Subcutaneous abdominal adipose tissue (tissue), 5 donors: Measurements from ENCODE around the gene OPALIN.

Source experiments
- H3K27ac ChIP-seq: one replicate; pipeline ENCODE4 v1.7.0; 2013; ENCODE audit warnings: low read depth, mild to moderate bottlenecking, inconsistent platforms, low read length, moderate library complexity
- H3K27me3 ChIP-seq, 5 donors: one replicate each; pipeline ENCODE4 v1.7.0; 2013; ENCODE audit warnings: low read length in 5 of 5, inconsistent platforms in 1 of 5; ENCODE audit not compliant: control insufficient read depth in 5 of 5, insufficient read depth in 4 of 5
- H3K36me3 ChIP-seq, 5 donors: one replicate each; pipeline ENCODE4 v1.7.0; 2013; ENCODE audit warnings: low read length in 5 of 5; ENCODE audit not compliant: control insufficient read depth in 5 of 5, insufficient read depth in 5 of 5
- H3K4me1 ChIP-seq, 5 donors: one replicate each; pipeline ENCODE4 v1.7.0; 2013; ENCODE audit warnings: low read length in 5 of 5, mild to moderate bottlenecking in 3 of 5, moderate library complexity in 1 of 5; ENCODE audit not compliant: control insufficient read depth in 5 of 5, insufficient read depth in 5 of 5
- H3K4me3 ChIP-seq, 5 donors: one replicate each; pipeline ENCODE4 v1.7.0; 2013; ENCODE audit warnings: low read length in 5 of 5, low read depth in 1 of 5
- H3K9ac ChIP-seq, 5 donors: one replicate each; pipeline ENCODE4 v1.7.0; 2013; ENCODE audit warnings: low read length in 5 of 5, mild to moderate bottlenecking in 4 of 5, moderate library complexity in 3 of 5
- H3K9me3 ChIP-seq, 5 donors: one replicate each; pipeline ENCODE4 v1.7.0; 2013; ENCODE audit warnings: low read length in 5 of 5; ENCODE audit not compliant: control insufficient read depth in 5 of 5
- donor health status: healthy.
- donor health status: healthy.
- donor health status: healthy.
- donor health status: healthy.
- donor health status: healthy.

The OPALIN gene

GRCh38 chr10:96365571-96365970 lies 6.8 kb upstream of the OPALIN start:
- Histone ChIP-seq H3K4me3 (no peak overlapping the region), H3K27ac (no peak overlapping the region), H3K27me3 (peaks cover 0 to 2% (median 0%) of the 10 kb centered on the region in 5 donors), H3K4me1 (peaks cover 0 to under 1% (median 0%) of the 10 kb centered on the region in 5 donors), H3K9ac (no peak overlapping the region), H3K9me3 (peaks cover 0 to 2% (median 0%) of the 10 kb centered on the region in 5 donors), H3K36me3 (no peaks in the 10 kb centered on the region)

DNA sequence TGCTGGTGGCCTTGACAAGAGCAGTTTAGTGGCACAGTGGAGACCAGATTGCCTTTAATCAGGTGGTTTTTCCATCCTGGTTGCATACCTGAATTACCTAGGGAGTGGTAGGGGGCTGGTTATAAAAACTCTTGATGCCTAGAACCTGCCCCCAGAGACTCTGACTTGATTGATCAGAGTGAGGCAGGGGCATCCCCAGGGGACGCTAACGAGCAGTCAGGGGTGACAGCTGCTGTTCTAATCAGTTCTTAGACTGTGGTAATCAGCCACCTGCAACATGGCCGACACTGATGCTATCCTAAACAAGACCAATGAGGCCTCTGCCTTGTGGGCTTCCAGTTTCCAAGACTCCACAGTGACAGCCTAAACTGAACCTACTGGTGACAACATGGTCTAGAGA lies 2.0 kb upstream of the OPALIN start:
- Histone ChIP-seq H3K4me3 (no peak overlapping the region), H3K27me3 (peaks cover 5 to 10% (median 7%) of the 10 kb centered on the region in 5 donors), H3K4me1 (no peaks in the 10 kb centered on the region), H3K36me3 (no peaks in the 10 kb centered on the region), H3K27ac (no peak overlapping the region), H3K9me3 (peaks cover 0 to 2% (median 0%) of the 10 kb centered on the region in 5 donors), H3K9ac (no peak overlapping the region)

DNA sequence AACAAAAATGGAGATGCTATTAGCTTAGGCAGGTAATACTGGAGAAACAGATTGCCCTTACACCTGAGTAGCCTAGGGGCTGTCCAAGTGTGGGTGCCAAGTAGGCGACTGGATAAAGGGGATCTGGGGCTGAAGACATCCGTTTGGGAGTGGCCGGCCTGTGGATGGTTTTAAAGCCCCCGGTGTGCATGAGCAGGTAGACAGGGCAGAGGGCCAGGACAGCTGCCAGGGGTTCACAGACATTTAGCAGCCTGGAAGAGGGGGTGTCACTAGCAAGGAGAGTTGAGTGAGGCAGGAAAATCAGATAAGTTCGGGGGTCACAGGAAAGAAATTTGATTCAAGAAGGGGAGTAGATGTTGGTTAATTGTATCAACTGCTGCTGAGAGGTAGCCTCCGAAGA lies 1.5 kb upstream of the OPALIN start:
- Histone ChIP-seq H3K9me3 (peaks cover 0 to 2% (median 0%) of the 10 kb centered on the region in 5 donors), H3K27me3 (peaks cover 6 to 10% (median 7%) of the 10 kb centered on the region in 5 donors), H3K4me3 (no peak overlapping the region), H3K36me3 (no peaks in the 10 kb centered on the region), H3K27ac (no peak overlapping the region), H3K9ac (no peak overlapping the region), H3K4me1 (no peaks in the 10 kb centered on the region)

DNA sequence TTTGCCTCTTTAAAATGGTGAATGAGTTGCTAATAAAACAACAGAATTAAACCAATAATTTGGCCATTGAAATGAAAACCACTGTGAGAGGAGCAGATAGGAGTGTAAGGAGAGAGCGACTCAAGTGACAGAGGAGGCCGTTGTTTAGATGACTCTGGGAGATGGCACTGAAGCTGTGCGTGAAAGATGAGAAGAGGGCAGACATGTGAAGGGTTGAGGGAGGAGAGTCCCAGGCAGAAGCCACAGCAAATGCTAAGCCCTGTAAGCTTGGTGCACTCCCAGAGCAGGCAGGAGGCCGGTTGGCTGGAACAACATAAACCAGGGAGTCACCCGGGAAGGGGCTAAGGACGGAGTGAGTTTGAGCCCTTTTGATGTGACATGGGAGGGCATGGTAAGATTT lies 814 bp upstream of the OPALIN start:
- Histone ChIP-seq H3K9ac (no peak overlapping the region), H3K36me3 (no peaks in the 10 kb centered on the region), H3K9me3 (peaks cover 0 to 2% (median 0%) of the 10 kb centered on the region in 5 donors), H3K27me3 (peaks cover 6 to 10% (median 8%) of the 10 kb centered on the region in 5 donors), H3K4me3 (no peak overlapping the region), H3K27ac (no peak overlapping the region), H3K4me1 (no peaks in the 10 kb centered on the region)

GRCh38 chr10:96357038-96357620 lies 1.7 kb downstream of the OPALIN start:
- H3K27ac ChIP-seq = no peak overlapping the region
- H3K4me3 ChIP-seq = no peak overlapping the region
- no peaks in the 10 kb centered on the region for H3K36me3 ChIP-seq
- H3K9me3 ChIP-seq = no peaks in the 10 kb centered on the region
- H3K4me1 ChIP-seq = no peaks in the 10 kb centered on the region
- H3K27me3 ChIP-seq = peaks cover 7 to 10% (median 8%) of the 10 kb centered on the region in 5 donors
- no peak overlapping the region for H3K9ac ChIP-seq

DNA sequence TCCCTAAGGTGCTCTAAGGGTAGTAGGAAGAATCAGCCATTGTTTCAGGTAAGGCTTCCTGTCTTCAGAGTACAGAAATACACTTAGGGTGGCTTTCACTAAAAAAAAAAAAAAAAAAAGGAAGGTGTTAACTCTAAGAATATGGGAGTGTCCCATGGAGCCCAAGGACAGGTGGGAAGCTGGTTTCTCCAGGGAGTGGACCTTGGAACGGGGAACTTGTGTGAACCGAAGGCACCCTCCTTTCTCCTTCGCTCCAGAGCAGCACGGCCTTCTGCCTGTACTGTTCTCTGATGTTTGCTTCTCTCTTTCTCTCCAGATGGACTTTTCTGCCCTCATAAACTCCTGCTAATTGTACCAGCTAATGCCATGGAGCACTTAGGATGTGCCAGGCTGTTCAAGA lies 6.2 kb downstream of the OPALIN start:
- no peaks in the 10 kb centered on the region for H3K9me3 ChIP-seq
- H3K36me3 ChIP-seq = no peaks in the 10 kb centered on the region
- H3K27me3 ChIP-seq = peaks cover 2 to 10% (median 6%) of the 10 kb centered on the region in 5 donors
- H3K4me3 ChIP-seq = no peak overlapping the region
- no peaks in the 10 kb centered on the region for H3K4me1 ChIP-seq
- H3K9ac ChIP-seq = no peak overlapping the region
- no peak overlapping the region for H3K27ac ChIP-seq

DNA sequence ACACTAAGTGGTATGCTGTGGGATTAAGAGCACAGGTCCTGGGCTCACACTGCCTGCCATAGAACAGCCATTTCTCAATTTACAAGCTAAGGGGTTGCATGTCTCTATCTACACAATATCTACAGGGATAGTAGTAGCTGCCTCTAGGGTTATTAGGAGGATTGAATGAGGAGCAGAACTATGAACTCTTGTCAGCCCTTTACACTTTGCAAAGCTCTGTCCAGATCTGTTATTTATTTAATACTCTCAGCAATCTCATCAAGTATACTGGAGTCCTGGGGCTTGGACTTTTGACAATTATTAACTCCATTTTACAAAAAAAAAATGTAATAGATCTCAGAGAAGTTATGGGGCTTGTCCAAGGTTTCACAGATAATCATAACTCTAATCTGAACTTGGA lies 6.8 kb downstream of the OPALIN start:
- no peak overlapping the region for H3K27ac ChIP-seq
- no peak overlapping the region for H3K4me3 ChIP-seq
- H3K9ac ChIP-seq = no peak overlapping the region
- H3K9me3 ChIP-seq = no peaks in the 10 kb centered on the region
- no peaks in the 10 kb centered on the region for H3K36me3 ChIP-seq
- no peaks in the 10 kb centered on the region for H3K4me1 ChIP-seq
- H3K27me3 ChIP-seq = peaks cover 2 to 7% (median 3%) of the 10 kb centered on the region in 5 donors

DNA sequence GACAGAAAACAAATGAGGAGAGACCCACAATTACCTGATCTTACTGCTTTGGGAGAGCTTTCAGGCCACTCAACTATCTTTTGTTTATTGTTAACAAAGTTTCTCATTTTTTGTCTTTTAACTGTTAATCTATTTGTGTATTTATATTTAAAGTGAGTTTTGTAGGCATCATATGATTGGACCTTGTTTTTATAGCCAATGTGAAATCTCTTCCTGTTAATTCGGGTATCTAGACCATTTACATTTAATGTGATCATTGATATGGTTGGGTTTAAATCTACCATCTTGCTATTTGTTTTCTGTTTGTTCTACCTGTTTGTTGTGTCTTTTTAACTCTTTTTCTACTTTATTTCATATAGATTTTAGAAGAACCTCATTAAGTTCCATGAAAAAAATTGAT lies 12.5 kb downstream of the OPALIN start:
- Histone ChIP-seq H3K27ac (no peak overlapping the region), H3K9me3 (peaks cover 0 to 8% (median 7%) of the 10 kb centered on the region in 5 donors), H3K36me3 (no peaks in the 10 kb centered on the region), H3K9ac (no peak overlapping the region), H3K4me3 (no peak overlapping the region), H3K27me3 (peaks cover 0 to 2% (median 0%) of the 10 kb centered on the region in 5 donors), H3K4me1 (no peaks in the 10 kb centered on the region)

GRCh38 chr10:96345222-96345621 lies 13.6 kb downstream of the OPALIN start:
- Histone ChIP-seq H3K9me3 (peaks cover 0 to 8% (median 7%) of the 10 kb centered on the region in 5 donors), H3K4me1 (no peaks in the 10 kb centered on the region), H3K4me3 (no peak overlapping the region), H3K9ac (no peak overlapping the region), H3K27me3 (peaks cover 0 to 2% (median 0%) of the 10 kb centered on the region in 5 donors), H3K36me3 (no peaks in the 10 kb centered on the region), H3K27ac (no peak overlapping the region)

GRCh38 chr10:96344178-96344577 lies 14.6 kb downstream of the OPALIN start:
- Histone ChIP-seq H3K4me3 (no peak overlapping the region), H3K27me3 (peaks cover 0 to 2% (median 0%) of the 10 kb centered on the region in 5 donors), H3K36me3 (no peaks in the 10 kb centered on the region), H3K27ac (no peak overlapping the region), H3K4me1 (no peaks in the 10 kb centered on the region), H3K9ac (no peak overlapping the region), H3K9me3 (peaks cover 0 to 8% (median 7%) of the 10 kb centered on the region in 5 donors)
